ENCODE measurements around the gene SOWAHD. TPM values are rescaled to one million over a fixed set of nuclear protein-coding genes. Genes with fewer than 3 reads are reported as not detected.

SOWAHD gene
- total RNA-seq, 1 experiment from 2014 or later: not detected

Other genes starting within 250 kb of the SOWAHD start
- gene STEEP1, start 193.2 kb upstream of the SOWAHD start, total RNA-seq (2014; rRNA removed; shearing (Covaris generic)): 21.3 and 27.8 TPM in 2 replicates
- 34.5 and 38.7 TPM in 2 replicates for gene UBE2A, start 184.0 kb upstream of the SOWAHD start, total RNA-seq (2014; rRNA removed; shearing (Covaris generic))
- 3.9 and 4.4 TPM in 2 replicates for gene NKRF, start 152.2 kb upstream of the SOWAHD start, total RNA-seq (2014; rRNA removed; shearing (Covaris generic))
- gene SEPTIN6, start 65.4 kb upstream of the SOWAHD start, total RNA-seq (2014; rRNA removed; shearing (Covaris generic)): 9.7 and 10.3 TPM in 2 replicates
- 2,449 and 3,058 TPM in 2 replicates for gene RPL39, start 33.0 kb downstream of the SOWAHD start, total RNA-seq (2014; rRNA removed; shearing (Covaris generic))
- gene UPF3B, start 94.4 kb downstream of the SOWAHD start, total RNA-seq (2014; rRNA removed; shearing (Covaris generic)): 2.6 and 3.8 TPM in 2 replicates
- 13.5 and 16.2 TPM in 2 replicates for gene RNF113A, start 113.1 kb downstream of the SOWAHD start, total RNA-seq (2014; rRNA removed; shearing (Covaris generic))
- gene NDUFA1, start 113.2 kb downstream of the SOWAHD start, total RNA-seq (2014; rRNA removed; shearing (Covaris generic)): 71.4 and 78.7 TPM in 2 replicates
- not detected in 2 replicates for gene AKAP14, start 137.3 kb downstream of the SOWAHD start, total RNA-seq (2014; rRNA removed; shearing (Covaris generic))
- 2.1 and 2.9 TPM in 2 replicates for gene NKAP, start 185.2 kb downstream of the SOWAHD start, total RNA-seq (2014; rRNA removed; shearing (Covaris generic))